ENCODE results near the gene CAMSAP2.

Gene CAMSAP2

DNA sequence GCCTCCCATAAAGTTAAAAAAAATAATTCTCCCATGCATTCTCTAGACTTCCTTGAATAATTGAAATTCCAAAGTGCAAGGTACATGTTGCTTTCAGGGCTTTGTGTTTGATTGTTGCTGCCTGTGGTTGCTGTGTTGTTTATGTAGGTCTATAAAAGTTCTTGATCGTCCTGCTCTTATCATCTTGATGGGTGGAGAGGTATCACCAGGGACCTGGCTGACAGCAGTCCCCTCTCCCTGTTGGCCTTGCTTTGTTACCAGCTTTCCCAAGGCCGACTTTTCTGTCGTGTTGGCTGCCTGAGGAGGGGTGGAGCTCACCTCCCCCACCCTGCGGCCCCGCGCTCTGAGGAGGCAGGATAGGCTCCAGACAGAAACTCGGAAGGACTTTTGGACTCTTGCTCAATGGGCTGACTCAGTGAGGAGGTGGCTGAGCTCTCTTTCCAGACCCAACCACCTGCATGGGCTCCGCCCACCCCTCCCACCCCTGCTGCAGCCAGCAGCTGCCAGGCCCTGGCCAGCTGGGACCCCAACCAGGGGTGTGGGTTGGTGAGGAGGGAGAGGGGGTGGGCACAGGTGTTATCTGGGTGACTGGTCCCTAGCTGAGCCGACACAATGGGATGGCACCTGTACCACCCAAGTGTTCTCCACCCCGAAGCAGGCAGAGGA, 158.0 kb downstream of the CAMSAP2 start:
- H3K27ac ChIP-seq: no peak overlapping the region
- TF ChIP-seq ZFX (IDR thresholded peaks at IDR 0.05): no peak
- no peak for TF ChIP-seq CTCF (conservative IDR thresholded peaks at IDR 0.05)

DNA sequence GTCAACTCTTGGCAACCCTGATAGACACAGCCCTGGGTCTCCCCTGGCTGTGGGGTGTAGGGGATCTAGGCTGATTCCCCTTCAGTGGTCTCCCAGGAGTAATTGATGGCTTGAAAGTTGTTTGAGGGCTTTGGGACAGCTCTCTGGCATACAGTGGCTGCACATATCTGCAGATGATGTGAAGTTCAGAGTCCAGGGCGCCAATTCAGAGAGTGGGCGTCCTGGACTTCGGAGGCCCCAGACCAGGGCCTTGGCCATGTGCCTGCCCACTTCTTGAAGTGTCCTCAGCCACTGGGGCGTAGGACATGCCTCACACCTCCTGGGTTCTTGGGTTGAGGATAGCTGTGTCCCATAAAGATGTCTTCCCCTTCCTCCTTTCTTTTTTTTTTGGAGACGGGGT, 158.6 kb downstream of the CAMSAP2 start:
- TF ChIP-seq CTCF (conservative IDR thresholded peaks at IDR 0.05) (no peak), ZFX (IDR thresholded peaks at IDR 0.05) (no peak)
- H3K27ac ChIP-seq: no peak overlapping the region

DNA sequence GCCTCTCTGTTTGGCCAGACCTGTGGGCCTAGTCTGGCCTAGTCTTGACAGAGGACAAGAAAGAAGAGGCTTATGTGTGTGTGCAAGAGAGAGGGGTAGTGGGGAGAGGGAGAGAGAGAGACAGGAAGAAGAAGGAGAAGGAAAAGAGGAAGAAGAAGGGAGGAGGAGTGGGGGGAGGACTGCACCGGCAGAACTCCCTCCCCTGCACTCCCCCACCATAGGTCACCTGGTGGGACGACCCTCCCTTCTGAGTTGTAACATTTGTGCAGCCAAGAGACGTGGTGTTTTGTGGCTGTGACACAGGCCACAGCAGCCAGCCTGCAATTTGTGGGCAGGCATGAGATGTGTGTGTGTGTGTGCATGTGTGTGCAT, 160.3 kb downstream of the CAMSAP2 start:
- H3K27ac ChIP-seq: no peak overlapping the region
- TF ChIP-seq ZFX (IDR thresholded peaks at IDR 0.05) (no peak), CTCF (conservative IDR thresholded peaks at IDR 0.05) (no peak)

GRCh38 chr1:200899451-200899915, 160.8 kb downstream of the CAMSAP2 start:
- TF ChIP-seq CTCF (conservative IDR thresholded peaks at IDR 0.05) (no peak), ZFX (IDR thresholded peaks at IDR 0.05) (no peak)
- H3K27ac ChIP-seq: no peak overlapping the region

DNA sequence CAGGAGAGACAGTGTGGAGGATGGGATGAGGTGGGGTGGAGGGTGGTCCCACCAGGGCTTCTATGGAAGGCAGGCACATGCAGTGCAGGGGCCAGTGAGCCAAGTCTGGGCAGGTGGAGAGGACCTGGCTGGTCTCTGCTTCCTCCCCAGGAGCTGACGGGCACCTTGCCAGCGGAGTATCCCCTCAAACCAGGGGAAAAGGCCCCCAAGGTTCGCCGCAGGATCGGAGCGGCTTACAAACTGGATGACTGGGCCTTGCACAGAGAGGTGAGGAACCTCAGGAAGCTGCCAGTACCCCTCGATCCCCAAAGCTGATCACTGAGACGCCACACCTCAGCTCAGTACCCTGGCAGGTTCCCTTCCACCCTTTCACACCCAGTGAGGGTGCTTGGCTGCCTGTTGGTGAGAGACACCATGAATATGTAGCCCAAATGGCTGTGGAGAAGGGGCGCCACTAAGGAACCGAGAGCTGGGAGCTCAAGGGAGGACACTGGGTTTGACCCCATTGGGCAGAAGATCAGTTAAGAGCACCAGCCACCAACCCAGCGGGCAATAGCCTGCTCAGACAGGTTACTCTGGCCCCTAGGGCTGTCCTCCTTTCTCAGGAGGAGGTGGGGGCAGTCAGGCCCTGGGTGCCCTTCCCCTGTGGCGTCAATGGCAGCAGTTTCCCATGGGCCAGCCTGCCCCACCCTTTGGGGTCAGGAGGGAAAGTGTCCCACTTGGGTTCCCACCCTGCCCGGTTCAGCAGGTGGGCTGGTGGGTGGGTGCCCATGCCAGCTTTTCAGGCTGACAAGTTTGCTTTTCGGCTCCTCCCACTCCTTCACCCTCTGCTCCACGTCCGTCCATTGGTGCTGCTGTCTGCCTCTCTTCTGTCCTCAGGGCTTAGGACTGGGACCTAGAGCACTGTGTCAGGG, 161.5 kb downstream of the CAMSAP2 start:
- no peak overlapping the region for H3K27ac ChIP-seq
- no peak for TF ChIP-seq ZFX (IDR thresholded peaks at IDR 0.05)
- no peak for TF ChIP-seq CTCF (conservative IDR thresholded peaks at IDR 0.05)

GRCh38 chr1:200900877-200901276, 162.2 kb downstream of the CAMSAP2 start:
- no peak overlapping the region for H3K27ac ChIP-seq
- TF ChIP-seq ZFX (IDR thresholded peaks at IDR 0.05) (no peak), CTCF (conservative IDR thresholded peaks at IDR 0.05) (no peak)

DNA sequence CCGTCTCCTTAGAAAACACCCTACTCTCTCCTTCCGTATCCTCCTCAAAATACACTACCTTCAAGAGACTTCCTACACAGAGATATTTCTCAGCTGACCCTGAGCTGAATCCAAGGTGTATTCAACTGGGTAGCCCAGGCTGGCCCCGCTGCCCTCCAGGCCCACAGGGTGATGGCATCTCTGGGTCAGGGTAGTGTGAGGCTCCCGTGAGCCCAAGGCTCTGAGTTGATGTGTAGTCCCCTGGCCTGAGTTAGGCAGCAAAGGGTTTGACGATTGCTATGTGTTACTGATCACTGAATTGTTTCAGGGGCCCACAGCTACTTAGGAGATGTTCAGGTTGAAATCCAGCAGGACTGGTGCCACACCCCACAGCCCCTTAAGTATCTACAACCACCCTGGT, 162.7 kb downstream of the CAMSAP2 start:
- H3K27ac ChIP-seq: no peak overlapping the region
- TF ChIP-seq ZFX (IDR thresholded peaks at IDR 0.05): no peak
- no peak for TF ChIP-seq CTCF (conservative IDR thresholded peaks at IDR 0.05)
